Activated gamma-delta T cell (primary cell): ENCODE measurements around the gene DLG3.

Source experiments
- DNase-seq: peaks from one replicate; lab custom pipeline; 2025; lab: John Stamatoyannopoulos, UW

Gene DLG3

GRCh38 chrX:70525733-70526132, 81.1 kb downstream of the DLG3 start:
- DNase-seq, result no peak

DNA sequence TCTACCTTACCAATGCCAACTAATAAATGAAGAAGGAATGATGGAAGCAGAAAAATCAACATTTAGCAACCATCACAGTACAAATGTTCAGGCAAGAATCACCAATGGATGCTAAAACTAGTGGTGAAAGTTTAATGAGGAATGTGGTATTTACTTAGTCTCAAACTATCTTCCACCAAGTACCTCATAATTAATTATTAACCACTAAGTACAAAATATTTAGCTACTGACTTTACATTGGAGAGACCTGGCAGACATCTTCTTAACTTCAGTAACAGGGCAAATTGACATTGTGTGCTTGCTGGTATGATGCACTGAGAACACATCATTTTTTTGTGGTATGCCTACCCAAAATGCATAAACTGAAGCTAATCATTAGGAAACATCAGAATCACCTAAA, 82.4 kb downstream of the DLG3 start:
- DNase-seq, result no peak

DNA sequence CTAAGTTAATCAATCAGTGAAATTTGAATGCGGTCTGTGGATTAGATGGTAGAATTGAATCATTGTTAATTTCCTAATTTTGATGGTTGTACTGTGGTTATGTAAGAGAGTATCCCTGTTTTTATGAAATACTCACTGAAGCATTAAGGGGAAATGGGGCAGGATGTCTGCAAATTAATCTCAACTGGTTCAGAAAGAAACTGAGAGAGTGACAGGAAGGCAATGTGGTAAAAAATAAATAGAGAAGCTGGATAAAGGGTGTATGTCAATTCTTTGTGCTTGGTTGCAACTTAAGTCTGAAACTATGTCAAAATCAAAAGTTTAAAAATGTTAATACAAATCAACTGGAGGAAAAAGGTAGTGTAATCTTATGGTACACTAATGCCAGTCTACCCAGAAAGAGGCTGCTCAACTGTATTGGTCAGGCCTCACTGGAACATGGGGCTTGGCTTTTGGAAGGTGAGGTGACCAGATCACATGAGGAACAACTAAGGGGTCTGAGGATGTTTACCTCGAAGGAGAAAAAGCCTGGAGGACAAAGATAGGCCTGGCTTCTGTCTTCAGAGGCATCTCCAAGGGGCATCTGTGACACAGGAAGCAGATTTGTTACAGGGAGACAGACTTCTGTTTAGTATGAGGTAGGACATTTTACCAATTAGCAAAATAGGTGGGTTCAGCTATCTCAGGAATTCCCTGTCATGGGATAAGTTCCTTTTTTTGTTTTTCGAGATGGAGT, 83.1 kb downstream of the DLG3 start:
- DNase-seq, result no peak

DNA sequence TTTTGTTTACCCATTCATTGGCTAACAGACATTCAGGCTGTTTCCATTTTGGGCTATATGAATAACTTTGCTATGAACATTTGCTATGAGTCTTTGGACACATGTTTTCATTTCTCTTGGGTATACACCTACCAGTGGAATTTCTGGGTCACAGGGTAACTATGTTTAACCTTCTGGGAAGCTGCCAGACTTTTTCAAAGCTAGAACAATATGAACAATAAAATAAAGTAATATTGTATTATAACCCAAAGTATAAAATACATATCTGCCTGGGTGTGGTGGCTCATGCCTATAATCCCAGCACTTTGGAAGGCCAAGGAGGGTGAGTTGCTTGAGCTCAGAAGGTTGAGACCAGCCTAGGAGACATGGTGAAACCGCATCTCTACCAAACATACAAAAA, 90.6 kb downstream of the DLG3 start:
- no peak for DNase-seq

GRCh38 chrX:70549429-70549828, 104.8 kb downstream of the DLG3 start:
- no peak for DNase-seq

- no peak for DNase-seq
These were observed 107.6 kb downstream of the DLG3 start for GRCh38 chrX:70552130-70552704.

DNA sequence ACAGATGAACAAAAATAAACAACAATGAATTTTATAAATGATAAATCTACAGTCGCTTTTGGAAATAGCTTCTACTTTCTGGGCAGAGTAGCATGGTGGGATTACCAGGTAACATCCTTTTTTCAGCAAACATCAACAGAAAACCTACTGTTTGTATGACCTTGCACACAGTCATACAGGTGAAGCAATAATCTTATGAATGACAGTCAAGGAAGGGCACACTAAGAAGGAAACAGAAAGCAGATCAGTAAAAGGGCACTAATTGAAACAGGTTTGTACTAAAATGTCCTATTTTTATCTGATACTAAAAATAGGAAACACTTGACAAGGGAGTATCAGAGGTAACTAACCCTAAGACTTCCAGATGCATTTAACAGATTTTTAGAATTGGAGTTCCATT, 108.9 kb downstream of the DLG3 start:
- no peak for DNase-seq

DNA sequence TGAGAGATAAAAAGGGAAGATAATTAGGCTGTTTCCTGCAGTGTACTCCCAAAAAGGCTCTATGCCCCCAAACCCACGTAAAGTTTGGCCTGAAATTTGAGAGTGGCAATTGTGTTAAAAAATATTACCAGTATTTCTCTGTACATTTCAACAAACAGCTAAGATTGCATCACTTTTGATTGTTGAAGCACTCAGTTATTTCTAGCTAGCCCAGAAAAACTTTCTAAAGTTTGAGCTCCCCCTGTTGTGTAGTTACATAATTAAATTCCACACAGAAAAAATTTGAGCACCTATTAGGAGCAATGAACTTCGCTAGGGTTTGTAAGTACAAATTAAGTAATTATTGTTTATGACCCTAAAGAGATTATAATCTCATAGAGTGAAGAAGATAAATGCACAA, 109.4 kb downstream of the DLG3 start:
- DNase-seq, result no peak

DNA sequence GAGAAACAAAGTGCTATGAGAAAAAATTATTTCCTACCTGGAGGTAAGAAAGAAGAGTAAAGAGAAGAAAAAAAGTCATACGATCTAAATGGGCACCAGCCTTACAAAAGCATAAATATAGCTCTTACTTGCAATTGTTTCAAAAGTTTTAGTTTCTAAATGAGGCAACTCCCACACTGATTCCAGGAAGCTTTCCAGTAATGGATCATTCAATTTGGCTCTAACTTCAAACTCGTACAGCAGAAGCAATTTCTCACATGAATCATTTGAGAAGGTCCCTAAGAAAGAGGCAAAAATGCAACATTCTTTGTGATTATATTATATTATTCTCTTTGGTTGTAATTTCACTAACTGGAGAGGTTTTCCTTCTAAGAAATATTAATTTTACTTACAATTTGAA, 109.9 kb downstream of the DLG3 start:
- no peak for DNase-seq

DNA sequence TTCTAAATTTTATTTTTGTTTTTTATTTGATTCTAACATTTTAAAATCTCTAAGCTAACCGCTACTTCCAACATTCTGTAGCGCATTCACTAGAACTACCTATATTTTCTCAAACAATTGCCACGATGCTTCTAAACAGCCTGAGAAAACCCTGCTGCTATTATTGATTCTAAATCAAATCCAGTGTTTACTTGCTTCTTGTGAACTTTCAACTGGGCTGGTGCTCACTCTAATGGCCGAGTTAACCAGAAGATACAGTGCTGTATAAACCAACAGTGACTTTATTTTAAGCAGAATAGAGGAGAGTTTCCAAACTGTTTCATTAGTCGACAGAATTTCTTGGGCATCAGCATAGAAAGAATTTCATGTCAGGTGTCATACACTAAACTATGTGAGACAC, 110.3 kb downstream of the DLG3 start:
- DNase-seq, result no peak
